ACC112 (cell line): ENCODE data around the gene LIMCH1.
A peak's percentile ranks its signal among the peaks of the same experiment; 100 is the strongest.
"Not testable (repeated sequence)": the region's sequence is repeated elsewhere in the genome, so short reads cannot be mapped to it uniquely, and the experiment has no call there.

Experiments used
- H2AFZ ChIP-seq: fragments of 200-600 bp; sonication (generic); one replicate; pipeline ENCODE4 v1.6.0; 2017; ENCODE audit warnings: antibody characterized with exemption, low read length; ENCODE audit not compliant: unreplicated experiment
- H3K27ac ChIP-seq: fragments of 200-600 bp; sonication (generic); 2 replicates; pipeline ENCODE4 v1.5.1; 2014; ENCODE audit warnings: low read depth, mild to moderate bottlenecking, antibody characterized with exemption, low read length, moderate library complexity
- H3K27me3 ChIP-seq: fragments of 200-600 bp; sonication (generic); 2 replicates; pipeline ENCODE4 v1.6.1; 2014; ENCODE audit warnings: mild to moderate bottlenecking, antibody characterized with exemption, low read length, moderate library complexity, mixed read lengths; ENCODE audit not compliant: insufficient read depth
- H3K36me3 ChIP-seq: fragments of 200-600 bp; sonication (generic); 2 replicates; pipeline ENCODE4 v1.6.1; 2016; ENCODE audit warnings: mild to moderate bottlenecking, antibody characterized with exemption, low read length, moderate library complexity, mixed read lengths; ENCODE audit not compliant: insufficient read depth
- H3K4me1 ChIP-seq: fragments of 200-600 bp; sonication (generic); one replicate; pipeline ENCODE4 v1.6.1; 2016; ENCODE audit warnings: low read length, mixed read lengths; ENCODE audit not compliant: insufficient read depth, unreplicated experiment, control insufficient read depth
- H3K4me3 ChIP-seq: fragments of 200-600 bp; sonication (generic); 2 replicates; pipeline ENCODE4 v1.5.1; 2014; ENCODE audit warnings: mild to moderate bottlenecking, low read depth, low read length
- H3K79me2 ChIP-seq: fragments of 200-600 bp; sonication (generic); one replicate; pipeline ENCODE4 v1.6.0; 2016; ENCODE audit warnings: low read length; ENCODE audit not compliant: control insufficient read depth, unreplicated experiment, insufficient read depth

LIMCH1 gene, protein sequence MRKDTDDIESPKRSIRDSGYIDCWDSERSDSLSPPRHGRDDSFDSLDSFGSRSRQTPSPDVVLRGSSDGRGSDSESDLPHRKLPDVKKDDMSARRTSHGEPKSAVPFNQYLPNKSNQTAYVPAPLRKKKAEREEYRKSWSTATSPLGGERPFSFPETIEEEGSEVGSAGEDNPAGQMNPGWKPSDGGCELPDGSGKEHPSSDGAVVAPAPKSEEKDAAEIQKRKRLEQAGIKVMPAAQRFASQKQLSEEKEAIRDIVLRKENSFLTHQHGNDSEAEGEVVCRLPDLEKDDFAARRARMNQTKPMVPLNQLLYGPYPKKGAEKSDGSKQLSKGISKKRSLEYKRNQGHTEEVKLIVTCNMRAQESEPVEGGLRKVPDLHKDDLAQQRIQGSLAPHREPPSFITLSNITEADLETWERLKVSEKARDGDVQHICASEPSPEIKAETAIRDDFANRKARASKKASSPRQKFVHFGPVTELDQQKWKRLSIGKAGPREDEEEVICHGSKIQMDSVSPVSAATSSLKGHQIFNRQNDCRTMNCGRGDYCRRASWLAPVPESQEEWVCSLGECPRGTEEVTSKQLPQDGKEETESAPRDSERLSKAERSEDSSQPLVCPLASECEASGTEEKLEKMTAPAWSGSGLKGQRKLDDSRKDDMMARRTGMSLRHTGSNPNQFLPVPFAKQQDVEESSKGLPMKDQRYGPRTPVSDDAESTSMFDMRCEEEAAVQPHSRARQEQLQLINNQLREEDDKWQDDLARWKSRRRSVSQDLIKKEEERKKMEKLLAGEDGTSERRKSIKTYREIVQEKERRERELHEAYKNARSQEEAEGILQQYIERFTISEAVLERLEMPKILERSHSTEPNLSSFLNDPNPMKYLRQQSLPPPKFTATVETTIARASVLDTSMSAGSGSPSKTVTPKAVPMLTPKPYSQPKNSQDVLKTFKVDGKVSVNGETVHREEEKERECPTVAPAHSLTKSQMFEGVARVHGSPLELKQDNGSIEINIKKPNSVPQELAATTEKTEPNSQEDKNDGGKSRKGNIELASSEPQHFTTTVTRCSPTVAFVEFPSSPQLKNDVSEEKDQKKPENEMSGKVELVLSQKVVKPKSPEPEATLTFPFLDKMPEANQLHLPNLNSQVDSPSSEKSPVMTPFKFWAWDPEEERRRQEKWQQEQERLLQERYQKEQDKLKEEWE (N-terminal part only)

DNA sequence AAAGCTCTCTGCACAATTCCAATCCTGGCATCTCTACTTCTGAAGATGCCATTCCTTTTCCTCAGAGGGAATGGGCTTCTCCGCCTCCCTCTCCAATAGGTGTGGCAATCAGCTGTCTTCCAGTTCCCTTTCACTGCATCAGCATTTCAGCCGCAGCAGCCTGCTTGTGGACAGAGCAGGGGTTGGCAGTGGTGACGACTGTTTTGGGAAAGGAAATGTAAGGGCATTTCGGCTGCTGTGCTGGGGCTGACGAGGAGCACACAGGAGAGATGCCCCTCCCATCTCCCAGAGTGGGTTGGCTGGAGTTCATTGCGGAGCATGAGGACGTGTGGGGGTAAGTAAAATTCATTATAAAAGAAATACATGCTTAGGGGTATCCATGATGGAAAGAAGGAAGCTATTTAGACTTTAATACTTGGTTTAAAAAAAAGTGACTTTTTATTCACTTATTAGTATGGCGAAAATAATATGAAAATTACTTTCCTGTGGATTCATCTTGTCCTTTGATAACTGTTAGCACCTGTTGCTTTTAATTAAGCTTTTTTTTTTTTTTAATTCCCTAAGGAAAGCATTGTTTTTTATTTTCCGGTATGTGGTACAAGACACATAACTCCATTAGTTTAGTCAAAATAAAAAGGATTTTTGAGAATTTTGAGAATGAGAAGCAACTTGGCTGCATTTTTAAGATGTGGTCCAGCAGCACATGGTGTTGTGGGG is at the start of gene LIMCH1:
Gene LIMCH1 (plus strand): TSS at position 141 of the 717 bp plus-strand sequence. CDS start 67,839 bp downstream, outside the sequence.
- H3K27me3 ChIP-seq: peaks cover 44% of the 10 kb centered on the region
- H3K4me1 ChIP-seq: no peaks in the 10 kb centered on the region
- no peak within 1 kb of the TSS for H3K4me3 ChIP-seq
- no peak within 1 kb of the TSS for H2AFZ ChIP-seq
- no peaks in the 10 kb centered on the region for H3K36me3 ChIP-seq
- no peak within 1 kb of the TSS for H3K27ac ChIP-seq
- no peaks in the 10 kb centered on the region for H3K79me2 ChIP-seq

DNA sequence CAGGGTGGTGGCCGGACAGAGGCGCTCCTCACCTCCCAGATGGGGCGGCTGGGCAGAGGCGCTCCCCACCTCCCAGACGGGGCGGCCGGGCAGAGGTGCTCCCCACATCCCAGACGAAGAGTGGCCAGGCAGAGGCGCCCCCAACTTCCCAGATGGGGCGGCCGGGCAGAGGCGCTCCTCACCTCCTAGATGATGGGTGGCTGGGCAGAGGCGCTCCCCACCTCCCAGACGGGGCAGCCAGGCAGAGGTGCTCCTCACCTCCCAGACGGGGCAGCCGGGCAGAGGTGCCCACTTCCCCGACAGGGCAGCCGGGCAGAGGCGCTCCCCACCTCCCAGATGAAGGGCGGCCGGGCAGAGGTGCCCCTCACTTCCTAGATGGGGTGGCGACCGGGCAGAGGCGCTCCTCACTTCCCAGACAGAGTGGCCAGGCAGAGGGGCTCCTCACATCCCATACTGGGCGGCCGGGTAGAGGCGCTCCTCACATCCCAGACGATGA is 46.8 kb upstream of the LIMCH1 start:
- H2AFZ ChIP-seq, H3K79me2 ChIP-seq, H3K36me3 ChIP-seq, H3K27me3 ChIP-seq, H3K27ac ChIP-seq, H3K4me1 ChIP-seq, H3K4me3 ChIP-seq: not testable (repeated sequence)

DNA sequence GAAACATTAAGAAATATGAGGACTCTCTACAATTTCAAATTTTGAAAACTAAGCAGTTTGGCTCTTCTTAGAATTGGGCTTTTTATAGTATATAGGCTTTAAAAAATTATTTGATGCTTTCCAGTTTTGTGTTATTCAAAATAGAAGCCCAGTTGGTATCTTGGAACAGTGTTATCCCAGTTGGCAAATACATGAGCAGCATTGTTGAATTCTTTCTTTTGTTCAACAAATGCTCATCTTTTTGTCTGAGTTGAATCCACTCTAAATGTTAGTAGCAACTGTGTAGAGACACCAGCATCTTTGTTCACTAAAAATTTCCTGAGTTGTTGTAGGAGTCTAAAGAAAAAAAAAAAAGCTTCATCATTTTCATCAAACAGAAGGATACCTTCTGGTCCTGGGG is 41.0 kb upstream of the LIMCH1 start:
- Histone ChIP-seq H3K79me2 (no peaks in the 10 kb centered on the region), H3K4me1 (no peaks in the 10 kb centered on the region), H3K27me3 (no peaks in the 10 kb centered on the region; the same call in 1 of the 2 replicates), H3K36me3 (no peaks in the 10 kb centered on the region), H3K27ac (no peak overlapping the region), H3K4me3 (no peak overlapping the region), H2AFZ (no peak overlapping the region)

DNA sequence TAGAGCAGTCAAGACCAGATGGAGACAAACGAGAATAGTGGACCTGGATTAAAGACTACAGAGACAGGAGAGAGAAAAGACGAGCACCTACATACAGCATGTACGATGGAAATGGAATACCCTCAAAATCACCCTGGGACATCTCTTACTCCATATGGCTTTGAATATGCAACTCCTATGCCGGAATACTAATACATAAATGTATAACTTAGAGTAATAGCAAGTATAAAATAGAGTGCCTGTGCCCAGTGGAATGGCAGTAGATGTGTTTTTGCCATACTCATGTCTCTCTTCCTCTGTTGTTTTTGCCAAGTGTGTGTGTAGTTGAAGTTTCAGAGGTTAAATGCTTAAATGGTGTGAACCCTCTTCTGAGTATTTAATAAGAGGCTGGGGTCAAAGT is 39.8 kb upstream of the LIMCH1 start:
- H3K79me2 ChIP-seq: no peaks in the 10 kb centered on the region

DNA sequence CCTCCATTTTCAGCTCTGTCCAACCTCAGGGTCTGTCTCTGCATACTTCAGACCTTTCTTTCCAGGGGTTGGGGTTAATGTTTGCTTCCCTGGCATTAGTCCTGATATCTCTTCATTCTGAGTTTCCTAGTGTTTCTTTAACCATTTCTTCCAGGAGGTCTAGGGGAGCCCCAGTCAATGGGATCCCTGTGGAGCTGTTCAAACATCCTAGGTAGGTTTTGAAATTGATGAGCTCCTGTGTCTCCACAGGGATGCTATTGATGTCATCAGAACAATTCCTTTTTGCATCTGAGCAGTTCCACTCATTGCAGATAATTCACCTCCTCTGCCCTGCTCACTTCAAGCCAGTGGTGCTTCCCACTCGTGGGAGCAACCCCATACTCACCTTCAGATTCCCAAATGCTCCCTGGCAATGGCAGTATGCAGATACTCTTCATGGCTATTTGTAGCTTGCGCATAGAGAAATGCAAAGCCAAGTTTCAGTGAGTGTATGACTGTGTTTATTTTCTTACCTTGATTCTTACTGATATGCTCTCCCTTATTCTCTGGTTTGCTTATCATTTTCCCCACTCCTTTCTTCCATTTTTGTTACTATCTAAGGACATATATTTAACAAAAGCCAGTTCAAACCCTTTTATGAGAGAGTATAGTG is 33.7 kb upstream of the LIMCH1 start:
- Histone ChIP-seq H3K4me3 (no peak overlapping the region), H3K27me3 (no peaks in the 10 kb centered on the region), H2AFZ (no peak overlapping the region), H3K4me1 (peaks cover 4% of the 10 kb centered on the region), H3K27ac (no peak overlapping the region), H3K36me3 (no peaks in the 10 kb centered on the region), H3K79me2 (no peaks in the 10 kb centered on the region)

More for the DNA sequence above, 39.8 kb upstream of the LIMCH1 start:
- no peak overlapping the region for H3K27ac ChIP-seq
- H3K4me3 ChIP-seq: no peak overlapping the region
- H2AFZ ChIP-seq: no peak overlapping the region
- no peaks in the 10 kb centered on the region for H3K4me1 ChIP-seq
- no peaks in the 10 kb centered on the region for H3K36me3 ChIP-seq
- H3K27me3 ChIP-seq: no peaks in the 10 kb centered on the region; the same call in 1 of the 2 replicates

DNA sequence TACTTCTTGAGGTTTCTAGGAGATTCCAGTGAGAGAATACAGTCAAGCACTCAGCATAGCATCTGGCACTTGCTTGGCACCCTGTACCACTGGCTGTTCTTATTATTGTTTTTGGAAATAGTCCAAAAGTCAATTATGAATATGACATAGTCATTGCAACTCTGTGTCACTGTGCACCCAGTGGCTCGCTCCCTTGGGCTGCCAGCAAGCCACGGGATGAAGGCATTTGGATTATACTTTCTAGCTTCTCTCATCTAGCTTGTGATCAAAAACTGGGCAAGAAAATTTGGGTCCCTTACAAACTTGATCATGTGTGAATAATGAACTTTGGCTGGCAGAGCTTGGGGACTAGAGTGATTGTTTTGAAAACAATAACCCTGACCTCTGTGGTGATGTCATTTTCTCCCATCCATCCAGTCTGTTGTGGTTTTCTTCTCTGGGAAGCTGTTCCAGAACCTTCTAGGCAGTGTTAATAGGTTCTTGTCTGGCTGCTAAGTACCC is 32.7 kb upstream of the LIMCH1 start:
- no peak overlapping the region; the same call in 1 of the 2 replicates for H3K27ac ChIP-seq
- H3K4me1 ChIP-seq: peaks cover 4% of the 10 kb centered on the region
- no peaks in the 10 kb centered on the region for H3K79me2 ChIP-seq
- no peak overlapping the region for H3K4me3 ChIP-seq
- no peaks in the 10 kb centered on the region for H3K27me3 ChIP-seq
- no peaks in the 10 kb centered on the region for H3K36me3 ChIP-seq
- no peak overlapping the region for H2AFZ ChIP-seq

DNA sequence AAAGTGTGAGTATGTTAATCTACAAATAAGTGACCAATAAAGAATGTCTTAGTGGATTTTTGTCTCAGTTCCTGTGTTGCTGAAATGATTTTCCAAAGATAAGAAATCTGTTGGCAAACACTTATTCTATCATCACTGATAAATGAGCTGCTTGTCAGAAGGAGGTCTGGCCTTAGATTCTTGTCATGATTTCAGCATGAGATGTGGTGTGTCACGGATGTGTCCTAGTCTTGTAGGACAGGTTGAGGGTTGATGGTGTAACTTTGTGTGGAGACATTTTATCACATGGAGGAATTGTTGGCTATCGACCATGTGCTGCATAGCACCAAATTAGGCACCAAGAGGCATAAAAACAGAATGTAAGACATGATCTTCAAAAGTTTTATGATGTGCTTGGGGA is 31.8 kb upstream of the LIMCH1 start:
- Histone ChIP-seq H3K4me3 (no peak overlapping the region), H3K27ac (0 out of 2 replicates have a peak overlapping the region, but pooled peaks have one; percentile 13), H3K27me3 (no peaks in the 10 kb centered on the region), H3K79me2 (no peaks in the 10 kb centered on the region), H3K36me3 (no peaks in the 10 kb centered on the region), H2AFZ (no peak overlapping the region), H3K4me1 (peaks cover 4% of the 10 kb centered on the region)

DNA sequence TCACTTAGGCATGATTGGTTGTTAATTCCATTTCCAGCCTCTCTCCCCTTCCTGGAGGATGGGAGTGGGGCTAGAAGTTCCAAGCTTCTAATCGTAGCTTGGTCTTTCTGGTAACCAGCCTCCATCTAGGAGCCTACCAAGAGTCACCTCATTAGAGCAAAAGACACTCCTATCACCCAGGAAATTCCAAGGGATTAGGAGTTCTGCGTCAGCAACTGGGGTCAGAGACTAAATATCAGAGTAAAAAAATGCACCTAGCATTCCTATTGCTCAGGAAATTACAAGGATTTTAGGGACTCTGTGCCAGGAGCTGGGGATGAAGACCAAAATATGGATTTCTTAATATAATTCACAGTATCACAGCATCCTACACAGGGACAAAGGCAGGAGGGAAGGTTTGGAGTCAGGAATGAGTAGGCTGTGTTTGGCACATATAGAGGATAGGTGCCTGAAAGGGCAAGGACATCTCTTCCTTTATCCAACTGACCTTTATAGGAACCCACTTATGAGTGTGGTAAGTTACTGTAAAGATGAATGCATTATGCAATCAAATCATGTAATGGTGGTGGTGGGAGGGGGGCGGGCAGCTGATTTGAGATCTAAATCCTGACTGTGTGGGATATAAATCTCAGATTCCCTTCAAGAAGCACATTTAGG is 30.5 kb upstream of the LIMCH1 start:
- Histone ChIP-seq H3K4me1 (peaks cover 4% of the 10 kb centered on the region), H2AFZ (no peak overlapping the region), H3K4me3 (no peak overlapping the region), H3K27me3 (no peaks in the 10 kb centered on the region), H3K36me3 (no peaks in the 10 kb centered on the region), H3K27ac (peak overlapping the region; percentile 29; the same call in 1 of the 2 replicates), H3K79me2 (no peaks in the 10 kb centered on the region)

DNA sequence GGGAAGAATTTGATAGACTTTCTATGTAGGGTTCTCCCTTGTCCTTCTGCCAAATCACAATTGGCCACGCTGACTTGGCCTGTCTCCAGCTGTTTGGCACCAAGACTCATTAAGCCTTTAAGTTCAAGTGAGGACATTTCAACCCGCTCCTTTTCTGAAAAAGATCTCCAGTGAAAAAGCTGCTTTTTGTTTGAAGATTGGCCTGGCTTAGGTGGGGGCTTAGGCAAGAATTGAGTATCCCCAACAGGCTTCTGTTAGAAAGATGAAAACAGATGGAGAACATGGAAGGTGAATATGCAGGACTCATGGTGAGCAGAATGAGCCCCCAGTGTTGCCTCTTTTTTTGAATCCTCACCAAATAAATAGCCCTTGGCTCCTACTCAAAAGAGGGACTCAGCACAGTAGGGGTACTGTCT is 28.5 kb upstream of the LIMCH1 start:
- no peaks in the 10 kb centered on the region for H3K36me3 ChIP-seq
- no peak overlapping the region for H3K27ac ChIP-seq
- no peak overlapping the region for H2AFZ ChIP-seq
- H3K27me3 ChIP-seq: no peaks in the 10 kb centered on the region
- peaks cover 4% of the 10 kb centered on the region for H3K4me1 ChIP-seq
- H3K4me3 ChIP-seq: no peak overlapping the region
- H3K79me2 ChIP-seq: no peaks in the 10 kb centered on the region
